GM23248 (cell line): ENCODE results near the gene CCDC86. TPM values are rescaled to one million over a fixed set of nuclear protein-coding genes. Genes with fewer than 3 reads are reported as not detected.

Experiments
- DNase-seq: peaks from one replicate; pipeline ENCODE4 v3.0.0-alpha.2; 2015
- H2AFZ ChIP-seq: fragments of 200-600 bp; sonication (generic); 2 replicates; pipeline ENCODE4 v1.6.1; 2016; ENCODE audit warnings: antibody characterized with exemption
- H3F3A ChIP-seq: fragments of 200-600 bp; sonication (generic); 2 replicates; pipeline ENCODE4 v1.6.1; 2016; ENCODE audit warnings: mild to moderate bottlenecking, antibody characterized with exemption, mixed run types; ENCODE audit not compliant: insufficient read depth
- H3K27ac ChIP-seq: fragments of 200-600 bp; sonication (generic); 2 replicates; pipeline ENCODE4 v1.5.1; 2016; ENCODE audit warnings: mild to moderate bottlenecking
- H3K27me3 ChIP-seq: fragments of 200-600 bp; sonication (generic); replicated peaks from 2 replicates; pipeline ENCODE4 v1.6.1; 2016; ENCODE audit warnings: mild to moderate bottlenecking; ENCODE audit not compliant: insufficient read depth
- H3K36me3 ChIP-seq: fragments of 200-600 bp; sonication (generic); 2 replicates; pipeline ENCODE4 v1.6.1; 2016; ENCODE audit warnings: low read depth, mild to moderate bottlenecking
- H3K4me1 ChIP-seq: fragments of 200-600 bp; sonication (generic); 2 replicates; pipeline ENCODE4 v1.6.1; 2016; ENCODE audit warnings: mild to moderate bottlenecking; ENCODE audit not compliant: insufficient read depth
- H3K4me2 ChIP-seq: fragments of 200-600 bp; sonication (generic); one replicate; pipeline ENCODE4 v1.6.1; 2016; ENCODE audit warnings: mild to moderate bottlenecking; ENCODE audit not compliant: unreplicated experiment
- H3K4me3 ChIP-seq: fragments of 200-600 bp; sonication (generic); 2 replicates; pipeline ENCODE4 v1.5.1; 2016; ENCODE audit warnings: mild to moderate bottlenecking
- H3K79me2 ChIP-seq: fragments of 200-600 bp; sonication (generic); 2 replicates; pipeline ENCODE4 v1.6.1; 2016; ENCODE audit warnings: mild to moderate bottlenecking; ENCODE audit not compliant: insufficient read depth
- H3K9ac ChIP-seq: fragments of 200-600 bp; sonication (generic); 2 replicates; pipeline ENCODE4 v1.6.1; 2016; ENCODE audit warnings: mild to moderate bottlenecking
- H3K9me2 ChIP-seq: fragments of 200-600 bp; sonication (generic); 2 replicates; pipeline ENCODE4 v1.6.1; 2016; ENCODE audit warnings: mixed run types, mild to moderate bottlenecking, moderate library complexity; ENCODE audit not compliant: insufficient read depth
- H3K9me3 ChIP-seq: fragments of 200-600 bp; sonication (generic); one replicate; pipeline ENCODE4 v1.6.1; 2017; ENCODE audit warnings: low read depth
- H4K20me1 ChIP-seq: fragments of 200-600 bp; sonication (generic); 2 replicates; pipeline ENCODE4 v1.6.0; 2016; ENCODE audit not compliant: insufficient read depth
- EZH2 ChIP-seq: fragments of 200-600 bp; sonication (generic); IDR thresholded peaks from 2 replicates; pipeline ENCODE4 v1.6.1; 2018; ENCODE audit warnings: antibody characterized with exemption, mild to moderate bottlenecking; ENCODE audit not compliant: insufficient read depth, poor library complexity, severe bottlenecking
- EZH2phosphoT487 ChIP-seq: fragments of 200-600 bp; sonication (generic); IDR thresholded peaks from 2 replicates; pipeline ENCODE4 v1.6.1; 2018; ENCODE audit warnings: antibody characterized with exemption, moderate library complexity, mild to moderate bottlenecking, low read depth; ENCODE audit not compliant: insufficient read depth
- WGBS, 2 experiments: methylation state at CpG; one replicate each; pipeline ENCODE4 v1.1.6; 2015 to 2017; ENCODE audit warnings: low lambda C conversion rate in 2 of 2, low coverage in 1 of 2; ENCODE audit errors: missing lambda C conversion rate in 2 of 2; 5-methylcytosine and 5-hydroxymethylcytosine counted together
- in situ Hi-C: fragments of 300-500 bp; cut with MboI; formaldehyde crosslinking; loops from 2 replicates; pipeline ENCODE4 v1.15.0; 2020
- polyA plus RNA-seq: library from polyadenylated mRNA; unstranded; fragments of >200 nt; fragmentation: Nextera tagmentation; extraction: Ambion mirVana; gene quantifications from 2 replicates; pipeline ENCODE4 v1.2.1, GENCODE V29; 2016
- total RNA-seq: library from RNA; depleted of rRNA; stranded (reverse); fragments of >200 nt; shearing (Covaris generic); gene quantifications from 2 replicates; pipeline ENCODE4 v1.2.3, GENCODE V29; 2014

Gene CCDC86
- total and polyA plus RNA-seq, 2 experiments from 2014 or later = 10.7 to 37.6 TPM

GRCh38 chr11:60847896-60848295, 6.0 kb downstream of the CCDC86 start:
- no peak overlapping the region for H3K4me3 ChIP-seq
- in situ Hi-C loops = no loop called here
- H3K9me3 ChIP-seq = no peaks in the 10 kb centered on the region
- no peak overlapping the region for H3K4me2 ChIP-seq
- WGBS, 2 experiments = 89 to 94% methylated on average over 9 to 12 of the region's 12 CpGs
- DNase-seq = no peak
- no peaks in the 10 kb centered on the region; the same call in 1 of the 2 replicates for H3K36me3 ChIP-seq
- no peaks in the 10 kb centered on the region for H3K9me2 ChIP-seq
- H3K9ac ChIP-seq = no peak overlapping the region
- H3K4me1 ChIP-seq = peaks cover 21% of the 10 kb centered on the region
- H3K27me3 ChIP-seq = no peaks in the 10 kb centered on the region
- H3F3A ChIP-seq = no peaks in the 10 kb centered on the region
- peaks cover 43% of the 10 kb centered on the region for H3K79me2 ChIP-seq
- no peak overlapping the region for H3K27ac ChIP-seq
- no peak overlapping the region for H2AFZ ChIP-seq
- H4K20me1 ChIP-seq = no peaks in the 10 kb centered on the region
- TF ChIP-seq EZH2 = no peak
- TF ChIP-seq EZH2phosphoT487 = no peak

DNA sequence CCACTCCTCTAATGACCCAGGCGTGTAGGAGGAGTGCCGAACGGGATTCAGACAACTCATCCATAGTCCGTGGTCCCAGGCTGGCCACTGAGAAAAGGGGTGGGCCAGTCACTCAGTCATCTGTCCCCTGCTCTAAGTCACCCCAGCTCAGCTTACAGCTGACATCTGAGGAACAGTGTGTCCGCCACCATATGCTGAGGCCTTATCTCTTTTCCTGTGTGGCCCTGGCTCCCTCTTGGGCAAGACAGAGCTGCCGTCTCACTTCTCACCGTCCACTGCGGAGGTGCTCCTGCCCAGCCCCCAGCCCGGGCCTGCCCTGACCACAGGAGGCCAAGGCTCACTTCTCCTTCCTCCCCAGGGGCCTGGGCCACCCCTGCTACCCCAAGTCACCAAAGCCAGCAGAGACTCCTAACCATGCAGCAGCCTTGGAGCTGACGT, 6.8 kb downstream of the CCDC86 start:
- in situ Hi-C loops = no loop called here
- H3K4me1 ChIP-seq = peaks cover 13% of the 10 kb centered on the region
- TF ChIP-seq EZH2 = no peak
- H4K20me1 ChIP-seq = no peaks in the 10 kb centered on the region
- 88 to 89% methylated on average over 10 of the region's 10 CpGs for WGBS, 2 experiments
- H3K4me3 ChIP-seq = no peak overlapping the region
- H3K27ac ChIP-seq = no peak overlapping the region
- no peaks in the 10 kb centered on the region for H3K9me3 ChIP-seq
- no peak overlapping the region for H3K9ac ChIP-seq
- no peak overlapping the region for H2AFZ ChIP-seq
- no peaks in the 10 kb centered on the region for H3K9me2 ChIP-seq
- H3K36me3 ChIP-seq = no peaks in the 10 kb centered on the region; the same call in 1 of the 2 replicates
- H3K4me2 ChIP-seq = no peak overlapping the region
- peaks cover 34% of the 10 kb centered on the region for H3K79me2 ChIP-seq
- no peaks in the 10 kb centered on the region for H3K27me3 ChIP-seq
- no peak for DNase-seq
- H3F3A ChIP-seq = no peaks in the 10 kb centered on the region

DNA sequence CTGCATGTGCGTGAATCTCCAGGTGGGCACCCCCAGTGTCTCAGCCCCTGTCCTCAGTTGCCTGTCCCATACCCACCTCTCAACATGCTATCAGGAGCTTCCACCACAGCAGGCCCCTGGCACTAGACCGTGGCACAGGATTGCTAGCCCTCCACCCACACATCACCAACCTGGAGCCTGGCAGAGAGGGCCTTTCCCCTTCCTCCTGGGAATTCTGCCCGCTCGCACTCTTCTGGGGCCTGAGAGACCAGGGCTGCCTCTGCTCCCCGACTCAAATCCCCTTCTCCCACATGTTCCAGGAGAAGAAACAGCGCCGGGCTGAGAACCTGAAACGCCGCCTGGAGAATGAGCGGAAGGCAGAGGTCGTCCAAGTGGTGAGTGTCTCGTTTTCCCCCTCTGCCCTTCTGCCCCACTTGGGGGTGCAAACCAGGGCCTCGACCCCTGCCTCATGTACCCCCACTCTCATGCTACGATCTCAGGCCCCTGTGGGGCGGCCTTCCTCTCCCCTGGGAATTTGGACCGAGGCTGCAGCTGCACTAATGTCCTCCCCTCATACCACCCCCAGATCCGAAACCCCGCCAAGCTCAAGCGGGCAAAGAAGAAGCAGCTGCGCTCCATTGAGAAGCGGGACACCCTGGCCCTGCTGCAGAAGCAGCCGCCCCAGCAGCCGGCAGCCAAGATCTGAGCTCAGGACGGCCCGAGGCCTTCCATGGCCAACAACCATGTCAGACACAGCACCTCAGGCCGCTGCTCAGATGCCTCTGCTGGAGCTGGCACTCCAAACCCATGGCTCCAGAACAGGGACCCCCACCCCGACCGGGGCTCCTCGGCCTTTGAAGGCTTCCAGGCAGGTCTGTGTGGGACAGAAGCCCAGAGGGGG, 8.0 kb downstream of the CCDC86 start:
- DNase-seq = no peak
- H4K20me1 ChIP-seq = no peaks in the 10 kb centered on the region
- in situ Hi-C loops = no loop called here
- TF ChIP-seq EZH2phosphoT487 (no peak), EZH2 (no peak)
- no peak overlapping the region for H3K27ac ChIP-seq
- H3K36me3 ChIP-seq = no peaks in the 10 kb centered on the region; the same call in 1 of the 2 replicates
- H3K9ac ChIP-seq = no peak overlapping the region
- no peak overlapping the region for H3K4me2 ChIP-seq
- H3K9me2 ChIP-seq = no peaks in the 10 kb centered on the region
- no peak overlapping the region for H3K4me3 ChIP-seq
- no peaks in the 10 kb centered on the region for H3F3A ChIP-seq
- peaks cover 23% of the 10 kb centered on the region for H3K79me2 ChIP-seq
- H3K9me3 ChIP-seq = no peaks in the 10 kb centered on the region
- H2AFZ ChIP-seq = no peak overlapping the region
- H3K4me1 ChIP-seq = peaks cover 2% of the 10 kb centered on the region; the same call in 1 of the 2 replicates
- 90 to 91% methylated on average over 22 to 29 of the region's 29 CpGs for WGBS, 2 experiments
- no peaks in the 10 kb centered on the region for H3K27me3 ChIP-seq

GRCh38 chr11:60851327-60852104, 9.6 kb downstream of the CCDC86 start:
- no peak overlapping the region for H3K9ac ChIP-seq
- DNase-seq = no peak

More at GRCh38 chr11:60851327-60852104, 9.6 kb downstream of the CCDC86 start:
- WGBS, 2 experiments = 89 to 95% methylated on average over 17 of the region's 17 CpGs
- no peak overlapping the region for H3K27ac ChIP-seq
- TF ChIP-seq EZH2phosphoT487 (no peak), EZH2 (no peak)
- peaks cover 7% of the 10 kb centered on the region; the same call in 1 of the 2 replicates for H3K79me2 ChIP-seq
- no peaks in the 10 kb centered on the region for H3F3A ChIP-seq
- H3K27me3 ChIP-seq = no peaks in the 10 kb centered on the region
- no peak overlapping the region for H2AFZ ChIP-seq
- H3K9me3 ChIP-seq = no peaks in the 10 kb centered on the region
- H3K36me3 ChIP-seq = no peaks in the 10 kb centered on the region; the same call in 1 of the 2 replicates
- no peaks in the 10 kb centered on the region for H3K9me2 ChIP-seq
- no peaks in the 10 kb centered on the region for H4K20me1 ChIP-seq
- no peaks in the 10 kb centered on the region for H3K4me1 ChIP-seq
- in situ Hi-C loops = no loop called here
- H3K4me2 ChIP-seq = no peak overlapping the region
- H3K4me3 ChIP-seq = no peak overlapping the region
